Measurements from ENCODE around the gene TENM3.

DNA sequence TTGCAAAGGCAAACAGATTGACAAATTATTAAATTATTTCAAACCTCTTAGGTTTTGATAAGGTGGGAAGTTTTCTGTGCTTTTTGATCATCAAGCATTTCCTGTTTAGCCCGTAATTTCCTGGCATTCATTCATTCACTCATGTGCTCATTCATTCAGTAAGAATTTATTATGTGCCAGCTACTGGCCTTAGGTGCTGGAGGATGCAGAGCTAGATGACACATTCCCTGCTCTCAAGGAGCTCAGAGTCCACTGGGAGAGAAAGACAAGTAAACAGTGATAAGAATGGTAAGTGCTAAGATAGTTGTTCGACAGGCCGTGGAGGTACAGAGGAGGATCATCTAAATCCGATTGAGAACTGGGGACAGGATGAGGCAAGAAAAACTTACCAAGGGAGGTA, 520.9 kb downstream of the TENM3 start:
- TF ChIP-seq, protein P1, sequence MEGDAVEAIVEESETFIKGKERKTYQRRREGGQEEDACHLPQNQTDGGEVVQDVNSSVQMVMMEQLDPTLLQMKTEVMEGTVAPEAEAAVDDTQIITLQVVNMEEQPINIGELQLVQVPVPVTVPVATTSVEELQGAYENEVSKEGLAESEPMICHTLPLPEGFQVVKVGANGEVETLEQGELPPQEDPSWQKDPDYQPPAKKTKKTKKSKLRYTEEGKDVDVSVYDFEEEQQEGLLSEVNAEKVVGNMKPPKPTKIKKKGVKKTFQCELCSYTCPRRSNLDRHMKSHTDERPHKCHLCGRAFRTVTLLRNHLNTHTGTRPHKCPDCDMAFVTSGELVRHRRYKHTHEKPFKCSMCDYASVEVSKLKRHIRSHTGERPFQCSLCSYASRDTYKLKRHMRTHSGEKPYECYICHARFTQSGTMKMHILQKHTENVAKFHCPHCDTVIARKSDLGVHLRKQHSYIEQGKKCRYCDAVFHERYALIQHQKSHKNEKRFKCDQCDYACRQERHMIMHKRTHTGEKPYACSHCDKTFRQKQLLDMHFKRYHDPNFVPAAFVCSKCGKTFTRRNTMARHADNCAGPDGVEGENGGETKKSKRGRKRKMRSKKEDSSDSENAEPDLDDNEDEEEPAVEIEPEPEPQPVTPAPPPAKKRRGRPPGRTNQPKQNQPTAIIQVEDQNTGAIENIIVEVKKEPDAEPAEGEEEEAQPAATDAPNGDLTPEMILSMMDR (IDR thresholded peaks at IDR 0.05; ENCODE audit: low read depth, low read length, poor library complexity, severe bottlenecking), result no peak
- no peak for TF ChIP-seq EZH2phosphoT487 (IDR thresholded peaks at IDR 0.05; ENCODE audit: borderline replicate concordance, low read length)
